ENCODE results near the gene PTPRM. TPM values are rescaled to one million over a fixed set of nuclear protein-coding genes. Genes with fewer than 3 reads are reported as not detected.

PTPRM gene
- total RNA-seq, 1 experiment from 2014 or later = 1.6 TPM

DNA sequence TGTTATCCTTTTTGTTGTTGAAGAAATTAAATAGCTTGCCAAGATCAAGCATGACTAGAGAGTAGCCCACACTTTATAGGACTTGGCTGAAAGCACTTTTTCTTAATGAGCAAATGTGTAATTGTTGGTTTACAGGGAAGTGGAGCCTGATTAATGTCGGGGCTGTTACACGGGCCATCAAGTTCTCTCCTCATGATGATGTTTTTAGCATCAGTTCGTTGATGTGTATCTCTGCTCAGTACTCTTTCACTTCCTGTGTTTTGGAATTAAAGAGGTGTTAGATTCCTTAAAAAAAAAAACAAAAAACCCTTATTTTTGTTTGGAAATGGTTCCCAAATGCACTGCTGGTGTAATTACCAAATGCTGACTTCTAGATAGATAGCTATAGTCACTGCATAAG lies 114.2 kb downstream of the PTPRM start:
- CTCF ChIA-PET = no interaction called here
- H3K27me3 ChIP-seq (ENCODE audit: control insufficient read depth, insufficient read depth, low read length) = no peaks in the 10 kb centered on the region
- no peaks in the 10 kb centered on the region for H3K36me3 ChIP-seq (ENCODE audit: control insufficient read depth, insufficient read depth, low read length)
- in situ Hi-C loops (cut with HindIII; ENCODE audit: low pct_unique_long_range_greater_than_20kb, low sequenced_read_pairs) = no loop called here
- no peak for ATAC-seq
- DNase-seq (ENCODE audit: low read depth, low spot score) = no peak
- POLR2A ChIA-PET = no interaction called here
- H3K4me1 ChIP-seq (ENCODE audit: control insufficient read depth, insufficient read depth, low read length) = no peaks in the 10 kb centered on the region
- no TSS peak for BruUV-seq (replicated peaks)
- intact Hi-C loops (cut with micrococcal nuclease; ENCODE audit: unreplicated experiment) = no loop called here
- H3K4me3 ChIP-seq (ENCODE audit: low read depth in 2 of 2, low read length in 2 of 2) = no peak overlapping the region
- no peak overlapping the region for H3K27ac ChIP-seq (ENCODE audit: low read length)
- H3K9me3 ChIP-seq (ENCODE audit: control insufficient read depth, insufficient read depth, low read depth, low read length) = no peaks in the 10 kb centered on the region
- TF ChIP-seq, protein P1, sequence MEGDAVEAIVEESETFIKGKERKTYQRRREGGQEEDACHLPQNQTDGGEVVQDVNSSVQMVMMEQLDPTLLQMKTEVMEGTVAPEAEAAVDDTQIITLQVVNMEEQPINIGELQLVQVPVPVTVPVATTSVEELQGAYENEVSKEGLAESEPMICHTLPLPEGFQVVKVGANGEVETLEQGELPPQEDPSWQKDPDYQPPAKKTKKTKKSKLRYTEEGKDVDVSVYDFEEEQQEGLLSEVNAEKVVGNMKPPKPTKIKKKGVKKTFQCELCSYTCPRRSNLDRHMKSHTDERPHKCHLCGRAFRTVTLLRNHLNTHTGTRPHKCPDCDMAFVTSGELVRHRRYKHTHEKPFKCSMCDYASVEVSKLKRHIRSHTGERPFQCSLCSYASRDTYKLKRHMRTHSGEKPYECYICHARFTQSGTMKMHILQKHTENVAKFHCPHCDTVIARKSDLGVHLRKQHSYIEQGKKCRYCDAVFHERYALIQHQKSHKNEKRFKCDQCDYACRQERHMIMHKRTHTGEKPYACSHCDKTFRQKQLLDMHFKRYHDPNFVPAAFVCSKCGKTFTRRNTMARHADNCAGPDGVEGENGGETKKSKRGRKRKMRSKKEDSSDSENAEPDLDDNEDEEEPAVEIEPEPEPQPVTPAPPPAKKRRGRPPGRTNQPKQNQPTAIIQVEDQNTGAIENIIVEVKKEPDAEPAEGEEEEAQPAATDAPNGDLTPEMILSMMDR (IDR thresholded peaks at IDR 0.05) = no peak
- TF ChIP-seq SIN3A (IDR thresholded peaks at IDR 0.05; ENCODE audit: borderline replicate concordance, insufficient read depth, low read depth, low read length) (no peak), TCF7L2 (IDR thresholded peaks at IDR 0.05; ENCODE audit: low read depth, low read length) (no peak), POLR2AphosphoS5 (IDR thresholded peaks at IDR 0.05; ENCODE audit: low read depth, low read length) (no peak)
- TF ChIP-seq, protein P2, sequence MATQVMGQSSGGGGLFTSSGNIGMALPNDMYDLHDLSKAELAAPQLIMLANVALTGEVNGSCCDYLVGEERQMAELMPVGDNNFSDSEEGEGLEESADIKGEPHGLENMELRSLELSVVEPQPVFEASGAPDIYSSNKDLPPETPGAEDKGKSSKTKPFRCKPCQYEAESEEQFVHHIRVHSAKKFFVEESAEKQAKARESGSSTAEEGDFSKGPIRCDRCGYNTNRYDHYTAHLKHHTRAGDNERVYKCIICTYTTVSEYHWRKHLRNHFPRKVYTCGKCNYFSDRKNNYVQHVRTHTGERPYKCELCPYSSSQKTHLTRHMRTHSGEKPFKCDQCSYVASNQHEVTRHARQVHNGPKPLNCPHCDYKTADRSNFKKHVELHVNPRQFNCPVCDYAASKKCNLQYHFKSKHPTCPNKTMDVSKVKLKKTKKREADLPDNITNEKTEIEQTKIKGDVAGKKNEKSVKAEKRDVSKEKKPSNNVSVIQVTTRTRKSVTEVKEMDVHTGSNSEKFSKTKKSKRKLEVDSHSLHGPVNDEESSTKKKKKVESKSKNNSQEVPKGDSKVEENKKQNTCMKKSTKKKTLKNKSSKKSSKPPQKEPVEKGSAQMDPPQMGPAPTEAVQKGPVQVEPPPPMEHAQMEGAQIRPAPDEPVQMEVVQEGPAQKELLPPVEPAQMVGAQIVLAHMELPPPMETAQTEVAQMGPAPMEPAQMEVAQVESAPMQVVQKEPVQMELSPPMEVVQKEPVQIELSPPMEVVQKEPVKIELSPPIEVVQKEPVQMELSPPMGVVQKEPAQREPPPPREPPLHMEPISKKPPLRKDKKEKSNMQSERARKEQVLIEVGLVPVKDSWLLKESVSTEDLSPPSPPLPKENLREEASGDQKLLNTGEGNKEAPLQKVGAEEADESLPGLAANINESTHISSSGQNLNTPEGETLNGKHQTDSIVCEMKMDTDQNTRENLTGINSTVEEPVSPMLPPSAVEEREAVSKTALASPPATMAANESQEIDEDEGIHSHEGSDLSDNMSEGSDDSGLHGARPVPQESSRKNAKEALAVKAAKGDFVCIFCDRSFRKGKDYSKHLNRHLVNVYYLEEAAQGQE (IDR thresholded peaks at IDR 0.05; ENCODE audit: insufficient read depth in 1 of 2, low read depth in 2 of 2, low read length in 1 of 2) = no peak

DNA sequence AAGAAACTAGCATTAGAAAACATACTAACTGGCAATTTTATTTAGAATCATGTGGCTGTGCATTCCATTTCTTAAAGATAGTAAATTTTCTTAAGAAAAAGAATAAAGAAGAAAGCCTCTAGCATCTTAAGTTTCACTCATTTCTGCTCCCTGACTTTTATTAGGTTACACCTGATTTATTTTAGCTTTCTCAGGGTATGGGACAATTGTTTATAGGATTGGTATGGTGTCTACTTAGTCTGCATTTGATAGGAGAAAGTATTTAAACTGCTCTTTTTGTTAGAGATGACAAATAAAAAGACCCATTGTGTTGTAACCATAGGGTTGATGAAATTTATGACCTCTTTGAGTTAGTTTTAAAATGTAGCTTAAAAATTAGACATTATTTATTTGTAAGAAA lies 115.2 kb downstream of the PTPRM start:
- DNase-seq (ENCODE audit: low read depth, low spot score) (no peak), ATAC-seq (no peak)
- ChIA-PET POLR2A (interaction anchor here (0.5 kb wide), 1 partner anchor 854 kb away, joined by 8 read pairs; no protein-coding TSS in a partner anchor), CTCF (interaction anchor here (0.6 kb wide), 1 partner anchor 1393 kb away, joined by 3 read pairs; no protein-coding TSS in a partner anchor)
- no TSS peak for BruUV-seq (replicated peaks)
- no peaks in the 10 kb centered on the region for H3K36me3 ChIP-seq (ENCODE audit: control insufficient read depth, insufficient read depth, low read length)
- H3K27ac ChIP-seq (ENCODE audit: low read length) = no peak overlapping the region
- TF ChIP-seq POLR2AphosphoS5 (IDR thresholded peaks at IDR 0.05; ENCODE audit: low read depth, low read length) = no peak
- TF ChIP-seq, protein P2 (IDR thresholded peaks at IDR 0.05; ENCODE audit: insufficient read depth in 1 of 2, low read depth in 2 of 2, low read length in 1 of 2) = no peak
- H3K4me1 ChIP-seq (ENCODE audit: control insufficient read depth, insufficient read depth, low read length) = no peaks in the 10 kb centered on the region
- no peaks in the 10 kb centered on the region for H3K9me3 ChIP-seq (ENCODE audit: control insufficient read depth, insufficient read depth, low read depth, low read length)
- intact Hi-C loops (cut with micrococcal nuclease; ENCODE audit: unreplicated experiment) = no loop called here
- no peaks in the 10 kb centered on the region for H3K27me3 ChIP-seq (ENCODE audit: control insufficient read depth, insufficient read depth, low read length)
- H3K4me3 ChIP-seq (ENCODE audit: low read depth in 2 of 2, low read length in 2 of 2) = no peak overlapping the region
- in situ Hi-C loops (cut with HindIII; ENCODE audit: low pct_unique_long_range_greater_than_20kb, low sequenced_read_pairs) = no loop called here

Measured in Panc1 (cell line).